ENCODE results near the gene NLGN1. TPM values are rescaled to one million over a fixed set of nuclear protein-coding genes. Genes with fewer than 3 reads are reported as not detected.

The NLGN1 gene
- total RNA-seq, 1 experiment from 2014 or later: not detected

DNA sequence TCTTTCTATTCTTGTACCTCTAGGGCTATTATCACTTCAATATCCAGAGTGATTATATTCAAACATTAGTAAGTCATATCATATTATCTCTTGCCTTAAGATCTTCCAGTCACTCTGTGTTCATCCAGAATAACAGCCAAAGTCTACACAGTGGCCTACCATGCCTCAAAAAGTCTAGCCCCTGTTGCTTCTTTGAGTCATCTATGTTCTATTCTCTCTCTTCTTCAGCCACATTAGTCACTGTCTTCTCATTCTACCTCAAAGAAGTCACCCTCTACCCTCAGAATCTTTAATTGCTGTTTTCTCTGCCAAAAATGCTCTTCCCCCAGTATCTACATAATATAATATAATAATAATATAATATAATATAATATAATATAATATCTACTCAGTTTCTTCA is 356.0 kb downstream of the NLGN1 start:
- no peak for DNase-seq (ENCODE audit: unreplicated experiment)
- Mint-ChIP-seq H3K4me1 (ENCODE audit: insufficient read depth, unreplicated experiment) (peaks cover 7% of the 10 kb centered on the region), H3K9me3 (ENCODE audit: unreplicated experiment) (no peaks in the 10 kb centered on the region), H3K4me3 (ENCODE audit: unreplicated experiment) (no peak overlapping the region), H3K36me3 (ENCODE audit: insufficient read depth, unreplicated experiment) (no peaks in the 10 kb centered on the region), H3K27ac (ENCODE audit: low read depth, unreplicated experiment) (no peak overlapping the region), H3K27me3 (ENCODE audit: insufficient read depth, unreplicated experiment) (no peaks in the 10 kb centered on the region)
- intact Hi-C loops (cut with micrococcal nuclease): no loop called here
- POLR2A ChIA-PET: no interaction called here
- BruUV-seq (replicated peaks): no TSS peak
- CTCF ChIA-PET: no interaction called here
- TF ChIP-seq, protein P1, sequence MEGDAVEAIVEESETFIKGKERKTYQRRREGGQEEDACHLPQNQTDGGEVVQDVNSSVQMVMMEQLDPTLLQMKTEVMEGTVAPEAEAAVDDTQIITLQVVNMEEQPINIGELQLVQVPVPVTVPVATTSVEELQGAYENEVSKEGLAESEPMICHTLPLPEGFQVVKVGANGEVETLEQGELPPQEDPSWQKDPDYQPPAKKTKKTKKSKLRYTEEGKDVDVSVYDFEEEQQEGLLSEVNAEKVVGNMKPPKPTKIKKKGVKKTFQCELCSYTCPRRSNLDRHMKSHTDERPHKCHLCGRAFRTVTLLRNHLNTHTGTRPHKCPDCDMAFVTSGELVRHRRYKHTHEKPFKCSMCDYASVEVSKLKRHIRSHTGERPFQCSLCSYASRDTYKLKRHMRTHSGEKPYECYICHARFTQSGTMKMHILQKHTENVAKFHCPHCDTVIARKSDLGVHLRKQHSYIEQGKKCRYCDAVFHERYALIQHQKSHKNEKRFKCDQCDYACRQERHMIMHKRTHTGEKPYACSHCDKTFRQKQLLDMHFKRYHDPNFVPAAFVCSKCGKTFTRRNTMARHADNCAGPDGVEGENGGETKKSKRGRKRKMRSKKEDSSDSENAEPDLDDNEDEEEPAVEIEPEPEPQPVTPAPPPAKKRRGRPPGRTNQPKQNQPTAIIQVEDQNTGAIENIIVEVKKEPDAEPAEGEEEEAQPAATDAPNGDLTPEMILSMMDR (IDR thresholded peaks at IDR 0.05; ENCODE audit: unreplicated experiment): no peak

DNA sequence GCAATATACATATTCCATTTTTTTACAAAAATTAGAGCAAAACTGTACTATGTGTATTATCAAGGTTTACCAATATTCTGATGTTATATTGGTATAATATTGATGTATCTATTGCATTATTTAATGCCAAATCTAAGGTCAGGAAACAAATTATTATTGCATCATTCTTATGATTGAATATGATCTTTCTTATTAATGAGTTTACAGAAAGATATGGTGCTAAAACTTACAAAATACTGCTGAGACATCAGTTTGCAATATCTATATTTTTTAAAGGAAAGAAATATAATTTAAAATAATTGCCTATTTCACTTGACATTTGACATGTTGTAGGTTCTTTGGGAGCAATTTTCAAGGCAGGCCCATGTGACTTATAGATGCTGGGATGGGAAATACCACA is 357.6 kb downstream of the NLGN1 start:
- H3K9me3 Mint-ChIP-seq (ENCODE audit: unreplicated experiment): no peaks in the 10 kb centered on the region
- no peaks in the 10 kb centered on the region for H3K27me3 Mint-ChIP-seq (ENCODE audit: insufficient read depth, unreplicated experiment)
- ChIA-PET POLR2A (no interaction called here), CTCF (no interaction called here)
- DNase-seq (ENCODE audit: unreplicated experiment): no peak
- no peak overlapping the region for H3K27ac Mint-ChIP-seq (ENCODE audit: low read depth, unreplicated experiment)
- H3K4me1 Mint-ChIP-seq (ENCODE audit: insufficient read depth, unreplicated experiment): peaks cover 2% of the 10 kb centered on the region
- H3K4me3 Mint-ChIP-seq (ENCODE audit: unreplicated experiment): no peak overlapping the region
- BruUV-seq (replicated peaks): no TSS peak
- no peaks in the 10 kb centered on the region for H3K36me3 Mint-ChIP-seq (ENCODE audit: insufficient read depth, unreplicated experiment)
- TF ChIP-seq, protein P1 (IDR thresholded peaks at IDR 0.05; ENCODE audit: unreplicated experiment): no peak
- intact Hi-C loops (cut with micrococcal nuclease): no loop called here

DNA sequence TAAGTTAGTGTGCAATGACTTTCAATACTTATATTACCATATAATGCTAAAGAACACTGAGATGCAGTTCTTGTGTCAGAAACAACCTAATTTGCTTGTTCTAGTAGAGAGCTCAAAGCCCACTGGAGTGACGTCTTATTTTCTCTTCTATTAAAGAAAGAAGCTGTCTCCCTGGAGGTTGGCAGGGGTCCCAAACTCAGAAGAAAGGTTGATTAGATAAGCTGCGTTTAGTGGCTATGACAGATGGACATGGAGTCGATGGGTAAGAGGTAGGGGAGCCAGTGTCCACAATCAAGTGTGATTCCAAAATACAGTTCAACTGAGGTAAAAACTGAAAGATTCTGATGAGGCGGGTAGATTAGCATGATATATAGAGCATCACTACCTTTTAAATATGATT is 363.6 kb downstream of the NLGN1 start:
- POLR2A ChIA-PET: no interaction called here
- Mint-ChIP-seq H3K27ac (ENCODE audit: low read depth, unreplicated experiment) (no peak overlapping the region), H3K4me1 (ENCODE audit: insufficient read depth, unreplicated experiment) (no peaks in the 10 kb centered on the region), H3K27me3 (ENCODE audit: insufficient read depth, unreplicated experiment) (no peaks in the 10 kb centered on the region), H3K9me3 (ENCODE audit: unreplicated experiment) (no peaks in the 10 kb centered on the region), H3K36me3 (ENCODE audit: insufficient read depth, unreplicated experiment) (no peaks in the 10 kb centered on the region), H3K4me3 (ENCODE audit: unreplicated experiment) (no peak overlapping the region)
- TF ChIP-seq, protein P1 (IDR thresholded peaks at IDR 0.05; ENCODE audit: unreplicated experiment): no peak
- intact Hi-C loops (cut with micrococcal nuclease): no loop called here
- BruUV-seq (replicated peaks): no TSS peak
- CTCF ChIA-PET: interaction anchor here (0.7 to 2.4 kb wide), 4 partner anchors 11 to 233 kb away, joined by 3 to 7 read pairs (median 3); no protein-coding TSS in a partner anchor
- no peak for DNase-seq (ENCODE audit: unreplicated experiment)

DNA sequence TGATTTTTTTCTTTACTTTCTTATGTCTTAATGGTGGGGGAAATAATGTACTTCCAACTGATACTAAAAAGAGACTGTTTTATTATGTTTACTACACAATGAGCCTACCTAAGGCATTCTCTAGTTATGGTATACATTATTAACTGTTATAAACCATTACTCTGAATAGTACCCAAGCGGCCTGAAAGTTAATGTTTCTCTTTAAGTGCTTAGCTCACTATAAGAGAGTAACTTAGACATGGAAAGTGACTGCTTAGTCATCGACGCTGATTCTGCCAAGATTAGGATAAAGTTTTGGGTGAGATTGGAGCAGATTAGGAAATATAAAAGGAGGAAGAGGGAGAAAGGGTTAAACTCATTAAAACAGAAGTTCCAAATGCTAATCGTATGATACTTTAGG is 365.0 kb downstream of the NLGN1 start:
- POLR2A ChIA-PET: no interaction called here
- intact Hi-C loops (cut with micrococcal nuclease): no loop called here
- CTCF ChIA-PET: interaction anchor here (0.7 to 2.4 kb wide), 2 partner anchors 11 to 12 kb away, joined by 3 to 7 read pairs; no protein-coding TSS in a partner anchor
- BruUV-seq (replicated peaks): no TSS peak
- H3K27me3 Mint-ChIP-seq (ENCODE audit: insufficient read depth, unreplicated experiment): no peaks in the 10 kb centered on the region
- DNase-seq (ENCODE audit: unreplicated experiment): no peak
- H3K27ac Mint-ChIP-seq (ENCODE audit: low read depth, unreplicated experiment): no peak overlapping the region
- TF ChIP-seq, protein P1 (IDR thresholded peaks at IDR 0.05; ENCODE audit: unreplicated experiment): no peak
- no peak overlapping the region for H3K4me3 Mint-ChIP-seq (ENCODE audit: unreplicated experiment)
- H3K4me1 Mint-ChIP-seq (ENCODE audit: insufficient read depth, unreplicated experiment): no peaks in the 10 kb centered on the region
- no peaks in the 10 kb centered on the region for H3K9me3 Mint-ChIP-seq (ENCODE audit: unreplicated experiment)
- H3K36me3 Mint-ChIP-seq (ENCODE audit: insufficient read depth, unreplicated experiment): no peaks in the 10 kb centered on the region

Data from MCF 10A (cell line).